GDM1 (cell line): ENCODE results near the gene SSNA1.
A peak's percentile ranks its signal among the peaks of the same experiment; 100 is the strongest.

Source experiments
- DNase-seq: peaks from one replicate; lab custom pipeline; 2025; lab: John Stamatoyannopoulos, UW

The SSNA1 gene

GRCh38 chr9:137221506-137222111 lies 33.1 kb downstream of the SSNA1 start:
- DNase-seq: no peak

GRCh38 chr9:137222190-137223077 lies 34.0 kb downstream of the SSNA1 start, which contains the start of gene RNF208:
Gene RNF208 (minus strand): TSS chr9:137222240. CDS start chr9:137221212, 1,028 bp downstream.
- no peak for DNase-seq

GRCh38 chr9:137223078-137223970 lies 34.8 kb downstream of the SSNA1 start:
- peak; percentile 97 for DNase-seq

- DNase-seq: no peak
These were observed 36.6 kb downstream of the SSNA1 start, which contains the start of gene CYSRT1 for GRCh38 chr9:137224830-137225694. Gene CYSRT1 (plus strand): TSS chr9:137225174. CDS start chr9:137225622, 448 bp downstream.

- DNase-seq: no peak
These were observed 37.3 kb downstream of the SSNA1 start for GRCh38 chr9:137225699-137226331.

- no peak for DNase-seq
These were observed 38.0 kb downstream of the SSNA1 start for GRCh38 chr9:137226338-137227053.

GRCh38 chr9:137227054-137227852 lies 38.8 kb downstream of the SSNA1 start, which contains the start of gene RNF224:
Gene RNF224 (plus strand): TSS chr9:137227502. CDS start chr9:137228336, 834 bp downstream.
- peak; percentile 76 for DNase-seq

- no peak for DNase-seq
These were observed 39.5 kb downstream of the SSNA1 start for GRCh38 chr9:137227853-137228505.

GRCh38 chr9:137228506-137228967 lies 40.1 kb downstream of the SSNA1 start:
- DNase-seq: no peak

- no peak for DNase-seq
These were observed 40.8 kb downstream of the SSNA1 start for GRCh38 chr9:137228968-137229896.

GRCh38 chr9:137229903-137230704 lies 41.6 kb downstream of the SSNA1 start:
- no peak for DNase-seq

GRCh38 chr9:137230705-137231371 lies 42.4 kb downstream of the SSNA1 start, which contains the start of gene SLC34A3:
Gene SLC34A3 (plus strand): TSS chr9:137230901. CDS start chr9:137231703, 802 bp downstream.
- DNase-seq: no peak

- DNase-seq: no peak
These were observed 43.0 kb downstream of the SSNA1 start for GRCh38 chr9:137231372-137232039.

- DNase-seq: no peak
These were observed 43.6 kb downstream of the SSNA1 start for GRCh38 chr9:137232101-137232500.

- no peak for DNase-seq
These were observed 44.0 kb downstream of the SSNA1 start for GRCh38 chr9:137232510-137232909.
